SU-DHL-6 (cell line): Measurements from ENCODE around the gene IL32.

Experiments
- H2AFZ ChIP-seq: fragments of 200-600 bp; sonication (generic); 2 replicates; pipeline ENCODE4 v1.6.1; 2014; ENCODE audit warnings: low read depth, mild to moderate bottlenecking, moderate library complexity, mixed read lengths, antibody characterized with exemption, low read length; ENCODE audit not compliant: severe bottlenecking
- H3F3A ChIP-seq: fragments of 200-600 bp; shearing (Covaris generic); 2 replicates; pipeline ENCODE4 v1.6.0; 2016; ENCODE audit warnings: antibody characterized with exemption, mild to moderate bottlenecking; ENCODE audit not compliant: insufficient read depth
- H3K27ac ChIP-seq: fragments of 200-600 bp; sonication (generic); 2 replicates; pipeline ENCODE4 v1.5.1; 2016; ENCODE audit warnings: low read depth, mild to moderate bottlenecking, low read length, moderate library complexity, mixed read lengths
- H3K27me3 ChIP-seq: fragments of 200-600 bp; sonication (generic), shearing (Covaris generic); 2 replicates; pipeline ENCODE4 v1.6.0; 2014; ENCODE audit warnings: mild to moderate bottlenecking, low read length
- H3K36me3 ChIP-seq: fragments of 200-600 bp; sonication (generic); 2 replicates; pipeline ENCODE4 v1.6.1; 2014; ENCODE audit warnings: mild to moderate bottlenecking, low read length, mixed read lengths
- H3K4me2 ChIP-seq: fragments of 300-600, 200-600 bp; shearing (Covaris generic), sonication (generic); 2 replicates; pipeline ENCODE4 v1.6.0; 2014; ENCODE audit warnings: low read length, low read depth, mild to moderate bottlenecking; ENCODE audit not compliant: poor library complexity, severe bottlenecking
- H3K4me3 ChIP-seq: fragments of 200-600 bp; sonication (generic); 2 replicates; pipeline ENCODE4 v1.5.1; 2014; ENCODE audit warnings: antibody characterized with exemption, low read length, mild to moderate bottlenecking, mixed read lengths; ENCODE audit not compliant: insufficient read depth, poor library complexity, severe bottlenecking
- H3K79me2 ChIP-seq: fragments of 200-600 bp; sonication (generic); 2 replicates; pipeline ENCODE4 v1.6.1; 2014; ENCODE audit warnings: mild to moderate bottlenecking, low read length, moderate library complexity; ENCODE audit not compliant: insufficient read depth
- H3K9ac ChIP-seq: fragments of 200-600 bp; sonication (generic); 2 replicates; pipeline ENCODE4 v1.7.0; 2014; ENCODE audit warnings: mild to moderate bottlenecking, low read length
- H3K9me2 ChIP-seq: fragments of 200-600 bp; sonication (generic); replicated peaks from 2 replicates; pipeline ENCODE4 v1.6.1; 2014; ENCODE audit warnings: low read length; ENCODE audit not compliant: insufficient read depth
- H3K9me3 ChIP-seq: fragments of 200-600 bp; sonication (generic); 2 replicates; pipeline ENCODE4 v1.6.1; 2014; ENCODE audit warnings: low read length, mixed read lengths; ENCODE audit not compliant: insufficient read depth
- H4K20me1 ChIP-seq: fragments of 200-600 bp; sonication (generic); 2 replicates; pipeline ENCODE4 v1.6.1; 2014; ENCODE audit warnings: low read depth, mild to moderate bottlenecking, antibody characterized with exemption, low read length, moderate library complexity, mixed read lengths
- EZH2phosphoT487 ChIP-seq: fragments of 200-600 bp; sonication (generic), shearing (Covaris generic); conservative IDR thresholded peaks from 2 replicates; pipeline ENCODE4 v1.6.1; 2018; ENCODE audit warnings: mild to moderate bottlenecking, antibody characterized with exemption, low read length, moderate library complexity, mixed read lengths
- TF ChIP-seq, protein P1 (sequence below): fragments of 200-600 bp; sonication (generic); IDR thresholded peaks from one replicate; pipeline ENCODE4 v1.5.1; 2017; ENCODE audit warnings: antibody characterized with exemption, mild to moderate bottlenecking, low read length, moderate library complexity; ENCODE audit not compliant: insufficient read depth, poor library complexity, severe bottlenecking

The IL32 gene

GRCh38 chr16:3049921-3050481 lies 15.4 kb upstream of the IL32 start:
- Histone ChIP-seq H3F3A (no peaks in the 10 kb centered on the region), H2AFZ (no peak overlapping the region), H3K9me2 (no peaks in the 10 kb centered on the region), H3K9ac (no peak overlapping the region), H3K9me3 (no peaks in the 10 kb centered on the region), H3K4me2 (no peak overlapping the region), H3K27me3 (no peaks in the 10 kb centered on the region), H3K4me3 (no peak overlapping the region), H3K79me2 (no peaks in the 10 kb centered on the region), H3K36me3 (no peaks in the 10 kb centered on the region), H4K20me1 (no peaks in the 10 kb centered on the region), H3K27ac (no peak overlapping the region)
- TF ChIP-seq, protein P1, sequence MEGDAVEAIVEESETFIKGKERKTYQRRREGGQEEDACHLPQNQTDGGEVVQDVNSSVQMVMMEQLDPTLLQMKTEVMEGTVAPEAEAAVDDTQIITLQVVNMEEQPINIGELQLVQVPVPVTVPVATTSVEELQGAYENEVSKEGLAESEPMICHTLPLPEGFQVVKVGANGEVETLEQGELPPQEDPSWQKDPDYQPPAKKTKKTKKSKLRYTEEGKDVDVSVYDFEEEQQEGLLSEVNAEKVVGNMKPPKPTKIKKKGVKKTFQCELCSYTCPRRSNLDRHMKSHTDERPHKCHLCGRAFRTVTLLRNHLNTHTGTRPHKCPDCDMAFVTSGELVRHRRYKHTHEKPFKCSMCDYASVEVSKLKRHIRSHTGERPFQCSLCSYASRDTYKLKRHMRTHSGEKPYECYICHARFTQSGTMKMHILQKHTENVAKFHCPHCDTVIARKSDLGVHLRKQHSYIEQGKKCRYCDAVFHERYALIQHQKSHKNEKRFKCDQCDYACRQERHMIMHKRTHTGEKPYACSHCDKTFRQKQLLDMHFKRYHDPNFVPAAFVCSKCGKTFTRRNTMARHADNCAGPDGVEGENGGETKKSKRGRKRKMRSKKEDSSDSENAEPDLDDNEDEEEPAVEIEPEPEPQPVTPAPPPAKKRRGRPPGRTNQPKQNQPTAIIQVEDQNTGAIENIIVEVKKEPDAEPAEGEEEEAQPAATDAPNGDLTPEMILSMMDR = no peak
- TF ChIP-seq EZH2phosphoT487 = no peak

DNA sequence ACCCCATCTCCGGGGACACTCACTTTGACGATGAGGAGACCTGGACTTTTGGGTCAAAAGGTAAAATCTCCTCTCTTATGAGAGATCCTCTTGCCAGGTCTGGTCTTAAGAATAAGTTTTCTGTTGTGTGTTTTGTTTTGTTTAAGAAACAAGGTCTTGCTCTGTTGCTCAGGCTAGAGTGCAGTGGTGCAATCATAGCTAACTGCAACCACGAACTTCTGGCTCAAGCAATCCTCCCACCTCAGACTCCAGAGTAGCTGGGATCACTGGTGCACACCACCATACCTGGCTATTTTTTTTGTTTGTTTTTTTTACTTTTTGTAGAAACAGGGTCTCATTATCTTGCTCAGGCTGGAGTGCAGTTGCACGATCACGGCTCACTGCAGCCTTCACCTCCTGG lies 15.0 kb upstream of the IL32 start:
- no peaks in the 10 kb centered on the region for H4K20me1 ChIP-seq
- no peaks in the 10 kb centered on the region for H3K36me3 ChIP-seq
- H3K79me2 ChIP-seq = no peaks in the 10 kb centered on the region
- no peak overlapping the region for H3K9ac ChIP-seq
- H3K4me2 ChIP-seq = no peak overlapping the region
- H3K4me3 ChIP-seq = no peak overlapping the region
- H3F3A ChIP-seq = no peaks in the 10 kb centered on the region
- no peak overlapping the region for H3K27ac ChIP-seq
- no peaks in the 10 kb centered on the region for H3K27me3 ChIP-seq
- H2AFZ ChIP-seq = no peak overlapping the region
- no peaks in the 10 kb centered on the region for H3K9me3 ChIP-seq
- no peaks in the 10 kb centered on the region for H3K9me2 ChIP-seq
- TF ChIP-seq, protein P1 = no peak
- no peak for TF ChIP-seq EZH2phosphoT487

DNA sequence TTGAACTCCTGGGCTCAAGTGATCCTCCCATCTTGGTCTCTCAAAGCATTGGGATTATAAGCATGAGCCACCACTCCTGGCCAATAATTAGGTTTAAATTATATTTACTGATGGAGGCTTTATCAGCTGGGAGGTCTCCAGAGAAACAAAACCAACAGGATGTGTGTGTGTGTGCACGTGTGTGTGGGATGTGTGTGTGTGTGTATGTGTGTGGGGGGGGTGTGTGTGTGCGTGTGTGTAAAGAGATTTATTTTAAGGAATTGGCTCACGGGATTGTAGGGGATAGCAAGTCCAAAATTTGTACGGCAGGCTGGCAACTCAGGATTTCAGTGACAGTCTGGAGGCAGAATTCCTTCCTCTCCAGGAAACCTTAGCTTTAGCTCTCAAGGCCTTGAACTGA lies 14.4 kb upstream of the IL32 start:
- H3K27me3 ChIP-seq = no peaks in the 10 kb centered on the region
- H3K9ac ChIP-seq = no peak overlapping the region
- no peaks in the 10 kb centered on the region for H4K20me1 ChIP-seq
- H3F3A ChIP-seq = no peaks in the 10 kb centered on the region
- no peaks in the 10 kb centered on the region for H3K79me2 ChIP-seq
- H3K36me3 ChIP-seq = no peaks in the 10 kb centered on the region
- no peaks in the 10 kb centered on the region for H3K9me3 ChIP-seq
- no peak overlapping the region for H3K27ac ChIP-seq
- H3K9me2 ChIP-seq = no peaks in the 10 kb centered on the region
- no peak overlapping the region for H2AFZ ChIP-seq
- no peak for TF ChIP-seq EZH2phosphoT487
- TF ChIP-seq, protein P1 = no peak
- no peak overlapping the region for H3K4me2 ChIP-seq
- no peak overlapping the region for H3K4me3 ChIP-seq
